Hematopoietic multipotent progenitor cell treated with erythropoietin and hydrocortisone succinate and interleukin-3 and kit ligand, for 4 days (in vitro differentiated cells): ENCODE measurements around the gene PRKCD.

ENCODE experiments used
- DNase-seq: peaks from one replicate; pipeline ENCODE4 v3.0.0-alpha.2; 2015

The PRKCD gene

GRCh38 chr3:53171827-53172505 is 11.0 kb downstream of the PRKCD start:
- DNase-seq: peak; percentile 75

- DNase-seq: no peak
Observed at GRCh38 chr3:53173107-53173506, 12.1 kb downstream of the PRKCD start.

- no peak for DNase-seq
Observed at GRCh38 chr3:53174346-53175250, 13.6 kb downstream of the PRKCD start.

- no peak for DNase-seq
Observed at GRCh38 chr3:53175613-53176540, 14.9 kb downstream of the PRKCD start.

- no peak for DNase-seq
Observed at GRCh38 chr3:53178246-53178645, 17.2 kb downstream of the PRKCD start.

GRCh38 chr3:53179580-53179979 is 18.6 kb downstream of the PRKCD start:
- DNase-seq: no peak

- no peak for DNase-seq
Observed at GRCh38 chr3:53180305-53181023, 19.5 kb downstream of the PRKCD start.

- no peak for DNase-seq
Observed at GRCh38 chr3:53181024-53181371, 20.0 kb downstream of the PRKCD start.

GRCh38 chr3:53181528-53181927 is 20.5 kb downstream of the PRKCD start:
- no peak for DNase-seq

- DNase-seq: no peak
Observed at GRCh38 chr3:53182764-53183355, 21.9 kb downstream of the PRKCD start.

- no peak for DNase-seq
Observed at GRCh38 chr3:53183514-53183913, 22.5 kb downstream of the PRKCD start.

- DNase-seq: no peak
Observed at GRCh38 chr3:53184701-53185100, 23.7 kb downstream of the PRKCD start.

- no peak for DNase-seq
Observed at GRCh38 chr3:53185761-53186465, 24.9 kb downstream of the PRKCD start.

- DNase-seq: no peak
Observed at GRCh38 chr3:53186726-53187125, 25.7 kb downstream of the PRKCD start.

- DNase-seq: no peak
Observed at GRCh38 chr3:53187430-53187829, 26.4 kb downstream of the PRKCD start.

- DNase-seq: no peak
Observed at GRCh38 chr3:53188136-53188685, 27.2 kb downstream of the PRKCD start.

- DNase-seq: no peak
Observed at GRCh38 chr3:53188720-53189119, 27.7 kb downstream of the PRKCD start.

GRCh38 chr3:53189276-53189675 is 28.3 kb downstream of the PRKCD start:
- DNase-seq: no peak

GRCh38 chr3:53190659-53191058 is 29.6 kb downstream of the PRKCD start:
- no peak for DNase-seq

GRCh38 chr3:53191836-53192480 is 30.9 kb downstream of the PRKCD start:
- no peak for DNase-seq

GRCh38 chr3:53192608-53193007 is 31.6 kb downstream of the PRKCD start:
- DNase-seq: no peak
